ENCODE data around the gene XCR1.

Gene XCR1

DNA sequence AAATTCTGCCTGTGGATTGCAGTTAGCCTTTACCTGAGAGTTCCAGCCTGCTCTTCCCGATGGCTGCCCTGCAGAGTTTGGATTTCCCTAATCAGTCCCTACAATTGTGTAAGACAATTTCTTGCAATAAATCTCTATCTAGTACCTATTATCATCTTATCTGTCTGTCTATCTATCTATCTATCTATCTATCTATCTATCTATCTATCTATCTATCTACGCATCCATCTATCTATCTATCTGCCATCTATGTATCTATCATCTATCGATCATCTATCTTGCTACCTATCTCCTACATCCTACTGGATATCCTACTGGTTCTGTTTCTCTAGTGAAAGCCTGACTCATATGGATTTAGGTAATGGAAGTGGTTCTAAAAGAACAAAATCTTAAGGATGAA is 30.4 kb upstream of the XCR1 start:
- ChIA-PET CTCF (no interaction called here), POLR2A (no interaction called here)
- no peak overlapping the region for H3K27ac ChIP-seq (ENCODE audit: extremely low read depth, low read depth, low read length)
- TF ChIP-seq ZNF311 (tag by site-specific recombination; IDR thresholded peaks at IDR 0.05; ENCODE audit: borderline replicate concordance) (no peak), IKZF3 (tag by site-specific recombination; IDR thresholded peaks at IDR 0.05) (no peak), ZNF416 (tag by site-specific recombination; IDR thresholded peaks at IDR 0.05) (no peak), HOXA7 (CRISPR knock-in tag; IDR thresholded peaks at IDR 0.05; ENCODE audit: borderline replicate concordance) (no peak), ZNF157 (tag by site-specific recombination; IDR thresholded peaks at IDR 0.05) (no peak), ZNF785 (tag by site-specific recombination; IDR thresholded peaks at IDR 0.05) (no peak), ZNF112 (tag by site-specific recombination; IDR thresholded peaks at IDR 0.05) (no peak), ZNF391 (tag by site-specific recombination; IDR thresholded peaks at IDR 0.05; ENCODE audit: borderline replicate concordance, low read depth) (no peak), KLF16 (tag by site-specific recombination; IDR thresholded peaks at IDR 0.05) (no peak), ZNF707 (tag by site-specific recombination; IDR thresholded peaks at IDR 0.05) (no peak)
- no peaks in the 10 kb centered on the region for H3K36me3 ChIP-seq (ENCODE audit: control insufficient read depth in 2 of 2, insufficient read depth in 1 of 2, low read length in 2 of 2)
- no peaks in the 10 kb centered on the region for H3K4me1 ChIP-seq (ENCODE audit: control insufficient read depth, insufficient read depth, low read length)
- no peaks in the 10 kb centered on the region for H3K9me3 ChIP-seq (ENCODE audit: control insufficient read depth, insufficient read depth, low read depth, low read length)
- no peak overlapping the region for H3K4me3 ChIP-seq (ENCODE audit: low read depth, low read length)

DNA sequence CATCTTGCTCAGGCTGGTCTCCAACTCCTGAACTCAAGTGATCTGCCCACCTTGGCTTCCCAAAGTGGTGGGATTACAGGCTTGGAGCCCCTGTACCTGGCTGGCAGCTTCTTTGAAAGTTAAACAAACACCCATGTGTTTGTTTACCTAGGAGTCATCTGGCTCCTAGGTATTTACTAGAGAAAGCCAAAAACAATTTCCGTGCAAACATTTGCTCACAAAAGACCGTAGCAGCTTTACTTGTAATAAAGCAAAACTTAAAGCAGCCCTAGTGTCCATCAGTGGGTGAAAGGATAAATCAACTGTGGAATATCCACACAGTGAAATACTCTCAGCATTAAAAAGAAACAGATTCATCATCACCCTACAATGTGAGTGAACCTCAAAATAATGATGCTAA is 29.4 kb upstream of the XCR1 start:
- Histone ChIP-seq H3K4me3 (ENCODE audit: low read depth, low read length) (no peak overlapping the region), H3K4me1 (ENCODE audit: control insufficient read depth, insufficient read depth, low read length) (no peaks in the 10 kb centered on the region), H3K9me3 (ENCODE audit: control insufficient read depth, insufficient read depth, low read depth, low read length) (no peaks in the 10 kb centered on the region), H3K27ac (ENCODE audit: extremely low read depth, low read depth, low read length) (no peak overlapping the region), H3K36me3 (ENCODE audit: control insufficient read depth in 2 of 2, insufficient read depth in 1 of 2, low read length in 2 of 2) (no peaks in the 10 kb centered on the region)
- CTCF ChIA-PET: no interaction called here
- POLR2A ChIA-PET: no interaction called here
- TF ChIP-seq REPIN1 (tag by site-specific recombination; IDR thresholded peaks at IDR 0.05; ENCODE audit: low read depth) (no peak), ZNF10 (tag by site-specific recombination; IDR thresholded peaks at IDR 0.05) (no peak), KLF1 (tag by site-specific recombination; IDR thresholded peaks at IDR 0.05) (no peak), ZNF366 (tag by site-specific recombination; conservative IDR thresholded peaks at IDR 0.05) (no peak), ZNF670 (tag by site-specific recombination; IDR thresholded peaks at IDR 0.05; ENCODE audit: low read depth) (no peak), ZNF596 (tag by site-specific recombination; IDR thresholded peaks at IDR 0.05) (no peak), SCRT2 (tag by site-specific recombination; IDR thresholded peaks at IDR 0.05) (no peak)
- TF ChIP-seq, protein P1, sequence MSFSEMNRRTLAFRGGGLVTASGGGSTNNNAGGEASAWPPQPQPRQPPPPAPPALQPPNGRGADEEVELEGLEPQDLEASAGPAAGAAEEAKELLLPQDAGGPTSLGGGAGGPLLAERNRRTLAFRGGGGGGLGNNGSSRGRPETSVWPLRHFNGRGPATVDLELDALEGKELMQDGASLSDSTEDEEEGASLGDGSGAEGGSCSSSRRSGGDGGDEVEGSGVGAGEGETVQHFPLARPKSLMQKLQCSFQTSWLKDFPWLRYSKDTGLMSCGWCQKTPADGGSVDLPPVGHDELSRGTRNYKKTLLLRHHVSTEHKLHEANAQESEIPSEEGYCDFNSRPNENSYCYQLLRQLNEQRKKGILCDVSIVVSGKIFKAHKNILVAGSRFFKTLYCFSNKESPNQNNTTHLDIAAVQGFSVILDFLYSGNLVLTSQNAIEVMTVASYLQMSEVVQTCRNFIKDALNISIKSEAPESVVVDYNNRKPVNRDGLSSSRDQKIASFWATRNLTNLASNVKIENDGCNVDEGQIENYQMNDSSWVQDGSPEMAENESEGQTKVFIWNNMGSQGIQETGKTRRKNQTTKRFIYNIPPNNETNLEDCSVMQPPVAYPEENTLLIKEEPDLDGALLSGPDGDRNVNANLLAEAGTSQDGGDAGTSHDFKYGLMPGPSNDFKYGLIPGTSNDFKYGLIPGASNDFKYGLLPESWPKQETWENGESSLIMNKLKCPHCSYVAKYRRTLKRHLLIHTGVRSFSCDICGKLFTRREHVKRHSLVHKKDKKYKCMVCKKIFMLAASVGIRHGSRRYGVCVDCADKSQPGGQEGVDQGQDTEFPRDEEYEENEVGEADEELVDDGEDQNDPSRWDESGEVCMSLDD (tag by site-specific recombination; IDR thresholded peaks at IDR 0.05): no peak
- TF ChIP-seq, protein P2, sequence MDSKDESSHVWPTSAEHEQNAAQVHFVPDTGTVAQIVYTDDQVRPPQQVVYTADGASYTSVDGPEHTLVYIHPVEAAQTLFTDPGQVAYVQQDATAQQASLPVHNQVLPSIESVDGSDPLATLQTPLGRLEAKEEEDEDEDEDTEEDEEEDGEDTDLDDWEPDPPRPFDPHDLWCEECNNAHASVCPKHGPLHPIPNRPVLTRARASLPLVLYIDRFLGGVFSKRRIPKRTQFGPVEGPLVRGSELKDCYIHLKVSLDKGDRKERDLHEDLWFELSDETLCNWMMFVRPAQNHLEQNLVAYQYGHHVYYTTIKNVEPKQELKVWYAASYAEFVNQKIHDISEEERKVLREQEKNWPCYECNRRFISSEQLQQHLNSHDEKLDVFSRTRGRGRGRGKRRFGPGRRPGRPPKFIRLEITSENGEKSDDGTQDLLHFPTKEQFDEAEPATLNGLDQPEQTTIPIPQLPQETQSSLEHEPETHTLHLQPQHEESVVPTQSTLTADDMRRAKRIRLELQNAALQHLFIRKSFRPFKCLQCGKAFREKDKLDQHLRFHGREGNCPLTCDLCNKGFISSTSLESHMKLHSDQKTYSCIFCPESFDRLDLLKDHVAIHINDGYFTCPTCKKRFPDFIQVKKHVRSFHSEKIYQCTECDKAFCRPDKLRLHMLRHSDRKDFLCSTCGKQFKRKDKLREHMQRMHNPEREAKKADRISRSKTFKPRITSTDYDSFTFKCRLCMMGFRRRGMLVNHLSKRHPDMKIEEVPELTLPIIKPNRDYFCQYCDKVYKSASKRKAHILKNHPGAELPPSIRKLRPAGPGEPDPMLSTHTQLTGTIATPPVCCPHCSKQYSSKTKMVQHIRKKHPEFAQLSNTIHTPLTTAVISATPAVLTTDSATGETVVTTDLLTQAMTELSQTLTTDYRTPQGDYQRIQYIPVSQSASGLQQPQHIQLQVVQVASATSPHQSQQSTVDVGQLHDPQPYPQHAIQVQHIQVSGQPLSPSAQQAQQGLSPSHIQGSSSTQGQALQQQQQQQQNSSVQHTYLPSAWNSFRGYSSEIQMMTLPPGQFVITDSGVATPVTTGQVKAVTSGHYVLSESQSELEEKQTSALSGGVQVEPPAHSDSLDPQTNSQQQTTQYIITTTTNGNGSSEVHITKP (tag by site-specific recombination; IDR thresholded peaks at IDR 0.05): no peak
- TF ChIP-seq, protein P3, sequence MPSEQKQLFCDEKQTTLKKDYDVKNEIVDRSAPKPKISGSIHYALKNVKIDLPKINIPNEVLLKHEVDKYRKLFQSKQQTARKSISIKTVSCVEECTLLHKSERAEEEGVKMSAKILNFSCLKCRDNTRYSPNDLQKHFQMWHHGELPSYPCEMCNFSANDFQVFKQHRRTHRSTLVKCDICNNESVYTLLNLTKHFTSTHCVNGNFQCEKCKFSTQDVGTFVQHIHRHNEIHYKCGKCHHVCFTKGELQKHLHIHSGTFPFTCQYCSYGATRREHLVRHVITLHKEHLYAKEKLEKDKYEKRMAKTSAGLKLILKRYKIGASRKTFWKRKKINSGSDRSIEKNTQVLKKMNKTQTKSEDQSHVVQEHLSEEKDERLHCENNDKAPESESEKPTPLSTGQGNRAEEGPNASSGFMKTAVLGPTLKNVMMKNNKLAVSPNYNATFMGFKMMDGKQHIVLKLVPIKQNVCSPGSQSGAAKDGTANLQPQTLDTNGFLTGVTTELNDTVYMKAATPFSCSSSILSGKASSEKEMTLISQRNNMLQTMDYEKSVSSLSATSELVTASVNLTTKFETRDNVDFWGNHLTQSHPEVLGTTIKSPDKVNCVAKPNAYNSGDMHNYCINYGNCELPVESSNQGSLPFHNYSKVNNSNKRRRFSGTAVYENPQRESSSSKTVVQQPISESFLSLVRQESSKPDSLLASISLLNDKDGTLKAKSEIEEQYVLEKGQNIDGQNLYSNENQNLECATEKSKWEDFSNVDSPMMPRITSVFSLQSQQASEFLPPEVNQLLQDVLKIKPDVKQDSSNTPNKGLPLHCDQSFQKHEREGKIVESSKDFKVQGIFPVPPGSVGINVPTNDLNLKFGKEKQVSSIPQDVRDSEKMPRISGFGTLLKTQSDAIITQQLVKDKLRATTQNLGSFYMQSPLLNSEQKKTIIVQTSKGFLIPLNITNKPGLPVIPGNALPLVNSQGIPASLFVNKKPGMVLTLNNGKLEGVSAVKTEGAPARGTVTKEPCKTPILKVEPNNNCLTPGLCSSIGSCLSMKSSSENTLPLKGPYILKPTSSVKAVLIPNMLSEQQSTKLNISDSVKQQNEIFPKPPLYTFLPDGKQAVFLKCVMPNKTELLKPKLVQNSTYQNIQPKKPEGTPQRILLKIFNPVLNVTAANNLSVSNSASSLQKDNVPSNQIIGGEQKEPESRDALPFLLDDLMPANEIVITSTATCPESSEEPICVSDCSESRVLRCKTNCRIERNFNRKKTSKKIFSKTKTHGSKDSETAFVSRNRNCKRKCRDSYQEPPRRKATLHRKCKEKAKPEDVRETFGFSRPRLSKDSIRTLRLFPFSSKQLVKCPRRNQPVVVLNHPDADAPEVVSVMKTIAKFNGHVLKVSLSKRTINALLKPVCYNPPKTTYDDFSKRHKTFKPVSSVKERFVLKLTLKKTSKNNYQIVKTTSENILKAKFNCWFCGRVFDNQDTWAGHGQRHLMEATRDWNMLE (tag by site-specific recombination; conservative IDR thresholded peaks at IDR 0.05; ENCODE audit: low read depth): no peak

Data from HEK293 (cell line).